Sciatic nerve (tissue), 2 donors: ENCODE data around the gene SMIM29. TPM values are rescaled to one million over a fixed set of nuclear protein-coding genes. Genes with fewer than 3 reads are reported as not detected.

Source experiments
- ATAC-seq: fragments of 200-7000 bp; cut with Tn5 transposase; one replicate; pipeline ENCODE4 v1.9.1; 2020; ENCODE audit warnings: mild to moderate bottlenecking, moderate library complexity
- DNase-seq: peaks from one replicate; pipeline ENCODE4 v3.0.0-alpha.2; 2020; ENCODE audit warnings: low spot score
- intact Hi-C: fragments of 100-400 bp; cut with DNase I; formaldehyde crosslinking; loops from one replicate; pipeline ENCODE4 v1.14.2; 2022
- total RNA-seq: library from RNA; stranded (reverse); fragmentation: NEBNext Ultra II Directional; extraction: Animal tissue kit (Norgen Biotek cat#: 25700); gene quantifications from one replicate; pipeline ENCODE4 v1.2.1, GENCODE V29; 2021
- donor health status: DM: no; HTN: no; CAD: no.
- donor health status: DM: no; HTN: no; CAD: no.

Gene SMIM29
- total RNA-seq = 31.6 TPM

DNA sequence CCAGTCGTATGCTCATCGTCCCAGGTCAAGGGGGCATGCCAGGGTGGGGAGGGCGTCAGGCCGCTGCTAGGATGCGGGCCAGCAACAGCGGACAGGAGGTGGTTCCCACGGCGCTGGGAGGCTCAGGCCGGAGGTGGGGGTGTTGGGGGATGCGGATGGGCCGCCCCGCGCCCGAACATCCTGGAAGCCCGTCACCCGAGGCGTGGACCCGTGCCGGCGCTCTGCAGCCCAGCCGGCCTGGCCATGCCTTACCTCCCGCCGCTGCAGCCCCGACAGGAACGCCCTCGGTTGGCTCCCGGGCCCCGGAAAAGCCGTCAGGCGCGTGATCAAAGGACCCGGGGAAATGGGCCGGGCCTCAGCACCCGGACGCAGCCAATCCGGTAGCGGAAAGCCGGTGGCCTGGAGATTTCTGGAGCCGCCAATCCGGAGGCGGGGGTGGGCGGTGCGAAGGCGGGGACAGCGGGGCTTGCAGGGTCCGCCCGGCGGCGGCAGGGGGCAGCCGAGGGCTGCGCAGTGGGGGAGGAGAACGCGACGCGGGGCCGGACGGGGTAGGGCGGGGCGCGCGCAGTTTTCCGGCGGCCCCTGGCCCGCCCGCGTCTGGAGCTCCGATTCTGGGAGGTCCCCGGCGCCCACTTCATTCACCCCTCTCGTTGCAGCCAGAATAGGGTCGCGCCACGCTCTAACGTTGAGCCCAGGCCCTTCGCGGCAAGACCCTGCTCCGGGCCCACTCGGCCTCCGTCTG lies at the start of gene SMIM29:
Gene SMIM29 (minus strand): TSS at position 280 of the 742 bp plus-strand sequence. CDS start 1,215 bp downstream, outside the sequence.
- DNase-seq (peak; percentile 99), ATAC-seq (peak; percentile 93)
- intact Hi-C loops = loop anchor here (2.0 kb wide), 1 partner anchor 166 kb away; no protein-coding TSS in a partner anchor

- ATAC-seq = no peak
- intact Hi-C loops = no loop called here
- DNase-seq = no peak
These were observed 46.9 kb upstream of the SMIM29 start for GRCh38 chr6:34295721-34296120.

- no peak for DNase-seq
- intact Hi-C loops = no loop called here
- ATAC-seq = no peak
These were observed 44.1 kb upstream of the SMIM29 start for GRCh38 chr6:34292954-34293353.

GRCh38 chr6:34289137-34289536 lies 40.3 kb upstream of the SMIM29 start:
- ATAC-seq (no peak), DNase-seq (no peak)
- intact Hi-C loops = no loop called here

GRCh38 chr6:34288581-34288980 lies 39.8 kb upstream of the SMIM29 start:
- no peak for ATAC-seq
- no peak for DNase-seq
- intact Hi-C loops = no loop called here

- intact Hi-C loops = no loop called here
- DNase-seq = no peak
- peak; percentile 9 for ATAC-seq
These were observed 36.8 kb upstream of the SMIM29 start for GRCh38 chr6:34285448-34286164.

GRCh38 chr6:34284563-34285447 lies 36.0 kb upstream of the SMIM29 start:
- intact Hi-C loops = no loop called here
- DNase-seq = peak; percentile 74
- peak; percentile 96 for ATAC-seq

- intact Hi-C loops = no loop called here
- DNase-seq (no peak), ATAC-seq (no peak)
These were observed 33.0 kb upstream of the SMIM29 start for GRCh38 chr6:34281702-34282334.

GRCh38 chr6:34280216-34280615 lies 31.4 kb upstream of the SMIM29 start:
- no peak for DNase-seq
- ATAC-seq = no peak
- intact Hi-C loops = no loop called here

DNA sequence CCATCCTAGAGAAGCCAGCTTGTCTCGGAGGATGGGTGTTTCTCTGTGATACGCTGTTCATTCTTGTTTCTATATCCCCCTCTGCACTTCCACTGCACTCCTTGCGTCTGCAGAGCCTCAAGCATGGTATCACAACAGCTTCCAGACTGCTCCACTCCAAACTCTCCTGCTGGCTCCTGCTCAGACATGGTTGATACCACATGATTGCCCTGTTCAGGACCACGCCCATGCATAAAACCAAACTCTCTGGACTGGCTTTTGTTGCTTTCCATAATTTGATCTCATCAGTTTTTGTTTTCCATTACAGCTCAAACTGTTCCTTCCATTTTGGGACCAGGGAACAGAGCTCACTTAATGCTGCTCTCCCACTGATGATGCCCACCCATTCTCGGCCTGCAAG lies 30.0 kb upstream of the SMIM29 start:
- ATAC-seq (no peak), DNase-seq (no peak)
- intact Hi-C loops = no loop called here

DNA sequence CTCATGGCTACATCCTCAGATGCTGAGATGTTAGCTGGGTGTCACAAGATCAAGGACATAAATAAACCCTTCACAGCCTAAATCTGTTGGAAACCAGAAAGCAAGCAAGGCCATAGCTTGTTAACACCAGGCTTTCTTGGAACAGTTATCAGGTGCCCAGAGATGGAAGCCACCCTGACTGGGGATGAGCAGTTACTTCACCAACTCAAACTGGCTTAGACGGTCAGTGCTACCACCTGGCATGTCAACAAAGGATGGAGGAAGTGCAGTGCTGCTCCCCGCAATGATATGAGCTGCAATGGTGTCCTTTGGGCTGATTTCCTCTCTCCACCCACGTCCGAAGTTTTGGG lies 28.9 kb upstream of the SMIM29 start:
- no peak for ATAC-seq

DNA sequence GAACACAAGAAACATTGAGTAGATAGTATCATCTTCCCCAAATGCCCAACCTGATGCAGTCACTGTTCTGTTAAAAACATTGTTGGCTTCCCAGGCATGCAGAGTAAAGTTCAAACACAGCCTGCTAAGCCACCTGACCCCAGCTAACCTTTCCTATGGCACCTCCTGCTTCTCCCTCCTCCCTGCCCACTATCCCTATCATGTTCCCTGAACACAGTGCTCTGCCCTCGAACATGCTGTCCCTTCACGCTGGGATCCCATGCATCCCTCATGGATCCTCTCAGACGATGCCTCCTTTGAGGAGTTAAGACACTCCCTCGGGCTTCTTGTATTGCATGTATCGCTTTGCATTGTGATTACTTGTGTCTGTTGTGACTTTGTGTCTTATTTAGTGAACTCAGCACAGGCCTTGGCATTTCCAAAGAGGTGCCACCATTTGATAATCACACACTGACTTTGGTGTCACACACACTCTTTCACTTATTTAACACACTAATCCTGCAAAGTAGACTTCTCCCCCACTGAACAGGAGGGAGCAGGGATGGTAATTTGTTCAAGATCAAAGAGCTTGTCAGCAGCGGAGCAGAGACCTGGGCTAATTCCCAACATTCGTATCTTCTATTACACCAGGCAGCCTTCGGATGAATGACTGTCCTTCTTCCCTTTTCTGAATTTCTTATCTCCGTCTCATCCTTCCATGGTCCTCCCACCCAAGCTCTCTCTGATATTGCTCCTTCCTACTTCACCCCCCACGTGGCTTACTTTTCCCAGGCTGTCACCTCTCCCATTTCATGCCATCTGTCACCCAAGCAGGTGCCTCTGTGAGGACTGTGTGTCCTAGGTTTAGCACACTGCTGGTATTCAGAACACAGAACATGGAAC lies 28.3 kb upstream of the SMIM29 start:
- DNase-seq (no peak), ATAC-seq (no peak)
- intact Hi-C loops = no loop called here

More for the DNA sequence above, 28.9 kb upstream of the SMIM29 start:
- DNase-seq = no peak
- intact Hi-C loops = no loop called here

GRCh38 chr6:34276191-34276590 lies 27.4 kb upstream of the SMIM29 start:
- DNase-seq = no peak
- no peak for ATAC-seq
- intact Hi-C loops = no loop called here

- ATAC-seq (no peak), DNase-seq (no peak)
- intact Hi-C loops = no loop called here
These were observed 26.5 kb upstream of the SMIM29 start for GRCh38 chr6:34275128-34275804.

DNA sequence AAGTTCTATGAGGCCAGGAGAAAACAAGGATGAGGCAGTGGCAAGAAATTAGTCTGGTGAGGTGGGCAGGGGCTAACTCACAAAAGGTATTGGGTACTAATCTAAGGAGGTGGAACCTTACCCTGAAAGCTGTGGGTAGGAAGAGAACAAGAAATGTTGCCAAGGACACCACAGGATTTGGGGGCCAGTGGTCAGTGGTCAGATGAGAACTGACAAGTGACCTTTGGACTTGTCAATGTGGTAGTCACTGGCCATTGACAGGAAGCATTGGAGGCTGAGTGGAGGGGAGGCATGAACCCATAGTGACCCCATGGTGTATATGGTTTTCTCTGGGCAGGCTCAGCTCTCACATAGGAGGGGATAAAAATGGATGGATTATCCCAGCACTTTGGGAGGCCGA lies 25.3 kb upstream of the SMIM29 start:
- no peak for DNase-seq
- intact Hi-C loops = no loop called here
- no peak for ATAC-seq

- no peak for DNase-seq
- ATAC-seq = peak; percentile 65
These were observed 24.5 kb upstream of the SMIM29 start for GRCh38 chr6:34273242-34273805.

More at GRCh38 chr6:34273242-34273805, 24.5 kb upstream of the SMIM29 start:
- intact Hi-C loops = no loop called here
